GM18907 (cell line): ENCODE measurements around the gene BRCA1.
"Not testable (repeated sequence)": the region's sequence is repeated elsewhere in the genome, so short reads cannot be mapped to it uniquely, and the experiment has no call there.

ENCODE experiments used
- ATAC-seq: cut with Tn5 transposase; IDR thresholded peaks from one replicate; pipeline ENCODE4 v1.9.1; 2021; ENCODE audit warnings: mild to moderate bottlenecking, moderate library complexity; ENCODE audit not compliant: unreplicated experiment

Gene BRCA1

GRCh38 chr17:43125133-43125966 lies at the start of gene BRCA1:
BRCA1 (minus strand) TSS chr17:43125364; CDS start chr17:43124096, 1,268 bp downstream.
- ATAC-seq, result peak; percentile 94

GRCh38 chr17:43171586-43172487 lies 46.7 kb upstream of the BRCA1 start:
- ATAC-seq, result no peak

- peak; percentile 83 for ATAC-seq
Observed at GRCh38 chr17:43170766-43171585, 45.8 kb upstream of the BRCA1 start, which contains the start of gene NBR1. NBR1 (plus strand) TSS chr17:43171214; CDS start chr17:43175800, 4,586 bp downstream.

- ATAC-seq, result peak; percentile 69
Observed at GRCh38 chr17:43170140-43170765, 45.1 kb upstream of the BRCA1 start.

GRCh38 chr17:43169561-43170139 lies 44.5 kb upstream of the BRCA1 start:
- ATAC-seq, result peak; percentile 33

- ATAC-seq, result not testable (repeated sequence)
Observed at GRCh38 chr17:43165971-43166370, 40.8 kb upstream of the BRCA1 start.

- ATAC-seq, result not testable (repeated sequence)
Observed at GRCh38 chr17:43159957-43160356, 34.8 kb upstream of the BRCA1 start.

GRCh38 chr17:43159232-43159631 lies 34.1 kb upstream of the BRCA1 start:
- not testable (repeated sequence) for ATAC-seq

- no peak for ATAC-seq
Observed at GRCh38 chr17:43155666-43156065, 30.5 kb upstream of the BRCA1 start.

- not testable (repeated sequence) for ATAC-seq
Observed at GRCh38 chr17:43153197-43153835, 28.2 kb upstream of the BRCA1 start.

GRCh38 chr17:43151880-43152456 lies 26.8 kb upstream of the BRCA1 start:
- no peak for ATAC-seq

- no peak for ATAC-seq
Observed at GRCh38 chr17:43146649-43147048, 21.5 kb upstream of the BRCA1 start.

- no peak for ATAC-seq
Observed at GRCh38 chr17:43143201-43143600, 18.0 kb upstream of the BRCA1 start.

- no peak for ATAC-seq
Observed at GRCh38 chr17:43142153-43142552, 17.0 kb upstream of the BRCA1 start.

- ATAC-seq, result no peak
Observed at GRCh38 chr17:43140396-43141332, 15.5 kb upstream of the BRCA1 start.

- ATAC-seq, result not testable (repeated sequence)
Observed at GRCh38 chr17:43138531-43138930, 13.4 kb upstream of the BRCA1 start.

- ATAC-seq, result not testable (repeated sequence)
Observed at GRCh38 chr17:43136574-43136973, 11.4 kb upstream of the BRCA1 start.

GRCh38 chr17:43135454-43135819 lies 10.3 kb upstream of the BRCA1 start:
- ATAC-seq, result no peak
